ENCODE results near the gene COL17A1.

Gene COL17A1

DNA sequence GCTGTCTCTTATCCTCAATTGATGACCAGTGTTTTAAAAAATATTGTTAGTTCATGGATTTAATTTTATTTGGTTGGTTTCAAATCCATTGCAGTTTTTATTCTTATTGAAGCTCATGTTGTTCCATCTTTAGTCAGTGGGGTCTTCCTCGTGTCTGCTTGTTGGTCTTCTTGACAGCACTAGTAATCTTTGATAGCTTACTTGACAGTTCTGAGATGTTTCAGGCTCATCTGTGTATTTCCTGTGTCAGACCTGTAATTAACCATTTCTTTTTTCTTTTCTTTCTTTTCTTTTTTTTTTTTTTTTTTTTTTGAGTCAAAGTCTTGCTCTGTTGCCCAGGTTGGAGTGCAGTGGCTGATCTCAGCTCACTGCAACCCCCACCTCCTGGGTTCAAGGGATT is 90.5 kb downstream of the COL17A1 start:
- H3K27ac ChIP-seq, result no peak overlapping the region
- TF ChIP-seq, protein P1, sequence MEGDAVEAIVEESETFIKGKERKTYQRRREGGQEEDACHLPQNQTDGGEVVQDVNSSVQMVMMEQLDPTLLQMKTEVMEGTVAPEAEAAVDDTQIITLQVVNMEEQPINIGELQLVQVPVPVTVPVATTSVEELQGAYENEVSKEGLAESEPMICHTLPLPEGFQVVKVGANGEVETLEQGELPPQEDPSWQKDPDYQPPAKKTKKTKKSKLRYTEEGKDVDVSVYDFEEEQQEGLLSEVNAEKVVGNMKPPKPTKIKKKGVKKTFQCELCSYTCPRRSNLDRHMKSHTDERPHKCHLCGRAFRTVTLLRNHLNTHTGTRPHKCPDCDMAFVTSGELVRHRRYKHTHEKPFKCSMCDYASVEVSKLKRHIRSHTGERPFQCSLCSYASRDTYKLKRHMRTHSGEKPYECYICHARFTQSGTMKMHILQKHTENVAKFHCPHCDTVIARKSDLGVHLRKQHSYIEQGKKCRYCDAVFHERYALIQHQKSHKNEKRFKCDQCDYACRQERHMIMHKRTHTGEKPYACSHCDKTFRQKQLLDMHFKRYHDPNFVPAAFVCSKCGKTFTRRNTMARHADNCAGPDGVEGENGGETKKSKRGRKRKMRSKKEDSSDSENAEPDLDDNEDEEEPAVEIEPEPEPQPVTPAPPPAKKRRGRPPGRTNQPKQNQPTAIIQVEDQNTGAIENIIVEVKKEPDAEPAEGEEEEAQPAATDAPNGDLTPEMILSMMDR (conservative IDR thresholded peaks at IDR 0.05), result no peak
- TF ChIP-seq ZFX (IDR thresholded peaks at IDR 0.05), result no peak

DNA sequence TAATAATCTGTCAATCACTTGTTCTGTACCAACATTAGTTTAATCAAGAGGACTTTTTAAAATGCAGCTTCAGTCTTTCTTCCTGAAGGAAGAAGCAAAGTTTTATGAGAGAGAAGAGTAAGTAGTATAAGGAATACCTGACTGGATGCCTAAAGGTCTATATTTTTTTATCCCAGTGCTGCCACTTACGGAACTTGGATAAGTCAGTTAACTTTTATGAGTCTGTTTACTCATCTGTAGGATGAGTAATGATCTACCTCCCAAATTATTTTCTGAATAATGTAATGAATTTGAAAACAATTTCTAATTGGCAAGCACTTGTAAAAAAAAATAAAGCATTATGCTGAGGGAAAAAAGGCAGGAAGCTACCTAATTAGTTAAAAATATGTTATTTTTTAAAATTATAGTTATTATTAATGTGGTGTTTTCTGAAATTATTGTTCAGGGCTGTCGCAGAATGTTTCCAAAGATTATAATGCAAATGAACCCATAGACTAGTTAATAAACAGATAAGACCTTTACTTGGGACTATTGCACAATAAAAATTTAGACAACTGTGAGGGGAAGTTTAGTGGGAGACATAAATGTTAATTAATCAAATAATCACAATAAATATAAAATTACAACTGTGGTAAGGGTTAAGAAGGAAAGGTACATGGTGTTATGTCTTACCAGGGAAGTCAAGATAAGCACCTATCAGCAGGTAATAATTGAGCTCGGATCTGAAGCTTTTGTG is 94.1 kb downstream of the COL17A1 start:
- H3K27ac ChIP-seq, result no peak overlapping the region

DNA sequence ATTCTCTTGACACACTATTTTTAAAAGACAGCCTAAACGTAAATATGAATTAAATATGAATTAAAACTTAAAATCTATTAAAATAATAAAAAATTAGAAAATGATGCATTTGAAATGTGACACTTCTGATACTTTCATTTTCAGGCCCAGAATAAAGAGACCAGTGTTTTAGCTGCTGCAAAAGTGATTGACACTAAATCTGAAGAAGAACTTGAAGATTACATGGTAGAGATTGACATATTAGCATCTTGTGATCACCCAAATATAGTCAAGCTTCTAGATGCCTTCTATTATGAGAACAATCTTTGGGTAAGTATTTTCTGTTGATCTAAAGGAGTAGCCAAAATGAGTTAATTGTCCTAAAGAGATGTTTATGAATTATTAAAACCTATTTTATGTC is 95.1 kb downstream of the COL17A1 start:
- H3K27ac ChIP-seq, result no peak overlapping the region
- TF ChIP-seq, protein P1 (conservative IDR thresholded peaks at IDR 0.05), result no peak
- no peak for TF ChIP-seq ZFX (IDR thresholded peaks at IDR 0.05)

More for the DNA sequence above, 94.1 kb downstream of the COL17A1 start:
- TF ChIP-seq, protein P1 (conservative IDR thresholded peaks at IDR 0.05), result no peak
- no peak for TF ChIP-seq ZFX (IDR thresholded peaks at IDR 0.05)

DNA sequence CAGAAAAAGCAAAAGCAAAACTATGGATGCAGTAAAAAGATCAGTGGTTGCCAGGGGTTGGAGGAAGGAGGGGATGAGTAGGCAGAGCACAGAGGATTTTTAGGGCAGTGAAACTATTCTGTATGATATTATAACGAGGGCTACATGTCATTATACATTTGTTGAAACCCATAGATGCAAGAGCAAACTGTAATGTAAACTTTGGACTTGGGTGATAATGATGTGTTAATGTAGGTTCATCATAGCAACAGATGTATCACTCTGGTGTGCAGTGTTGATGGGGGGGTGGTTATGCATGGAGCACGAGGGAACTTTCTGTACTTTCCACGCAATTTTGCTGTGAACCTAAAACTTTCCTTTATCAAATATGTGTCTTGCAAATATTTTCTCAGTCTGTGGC is 95.6 kb downstream of the COL17A1 start:
- TF ChIP-seq, protein P1 (conservative IDR thresholded peaks at IDR 0.05), result no peak
- TF ChIP-seq ZFX (IDR thresholded peaks at IDR 0.05), result no peak
- no peak overlapping the region for H3K27ac ChIP-seq

DNA sequence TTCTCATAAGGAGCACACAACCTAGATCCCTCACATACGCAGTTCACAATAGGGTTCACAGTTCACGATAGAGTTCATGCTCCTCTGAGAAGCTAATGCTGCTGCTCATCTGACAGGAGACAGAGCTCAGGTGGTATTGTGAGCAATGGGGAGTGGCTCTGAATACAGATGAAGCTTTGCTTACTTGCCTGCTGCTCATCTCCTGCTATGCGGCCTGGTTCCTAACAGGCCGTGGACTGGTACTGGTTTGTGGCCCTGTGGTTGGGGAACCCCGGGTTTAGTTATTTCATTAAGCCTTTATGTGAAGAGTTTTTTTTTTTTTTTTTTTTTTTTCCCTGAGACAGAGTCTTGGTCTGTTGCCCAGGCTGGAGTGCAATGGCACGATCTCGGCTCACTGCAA is 99.3 kb downstream of the COL17A1 start:
- TF ChIP-seq ZFX (IDR thresholded peaks at IDR 0.05), result no peak
- TF ChIP-seq, protein P1 (conservative IDR thresholded peaks at IDR 0.05), result no peak
- no peak overlapping the region for H3K27ac ChIP-seq

DNA sequence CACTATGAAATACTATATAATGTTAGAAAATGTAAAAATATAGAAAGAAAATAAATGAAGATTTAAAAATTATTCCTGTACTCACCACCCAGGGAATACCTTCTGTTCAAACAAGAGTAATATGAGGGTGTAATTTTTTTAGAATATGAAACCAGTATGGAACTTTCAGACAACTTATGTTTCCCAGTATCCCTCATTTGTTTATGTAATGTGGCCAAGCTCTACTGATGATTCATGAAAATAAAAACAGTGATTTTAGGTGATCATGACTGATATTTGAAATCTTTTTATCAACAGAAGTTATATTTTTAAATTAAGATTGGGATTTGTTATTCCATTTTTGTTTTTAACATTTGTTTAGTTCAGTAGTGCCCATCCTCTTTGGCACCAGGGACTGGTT is 100.0 kb downstream of the COL17A1 start:
- TF ChIP-seq, protein P1 (conservative IDR thresholded peaks at IDR 0.05), result no peak
- no peak for TF ChIP-seq ZFX (IDR thresholded peaks at IDR 0.05)
- no peak overlapping the region for H3K27ac ChIP-seq

DNA sequence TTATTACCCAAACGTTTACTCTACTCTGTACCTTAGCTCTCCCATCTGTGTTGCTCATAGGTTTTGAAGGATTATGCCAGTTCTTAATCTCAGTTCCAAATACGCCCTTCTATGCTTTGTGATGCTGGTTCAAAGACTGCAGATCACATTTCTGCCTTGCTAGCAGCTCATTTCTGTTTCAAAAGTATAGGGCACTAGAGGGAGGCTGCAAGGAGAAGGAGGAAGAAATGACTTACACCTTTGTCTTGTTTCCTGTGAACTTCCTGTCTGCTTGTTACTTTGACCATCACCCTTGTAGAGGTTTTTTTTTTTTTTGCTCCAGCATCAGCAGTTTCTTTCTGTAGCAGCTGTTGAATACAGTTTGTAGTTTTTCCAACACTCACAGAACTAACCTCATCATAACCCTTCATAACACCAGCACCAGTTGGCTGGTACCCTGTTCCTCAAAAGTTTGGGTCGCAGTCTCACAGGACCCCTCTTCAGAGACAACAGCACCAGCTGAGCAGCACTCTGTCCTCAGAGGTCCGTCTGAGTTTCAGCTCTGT is 102.2 kb downstream of the COL17A1 start:
- no peak for TF ChIP-seq ZFX (IDR thresholded peaks at IDR 0.05)
- TF ChIP-seq, protein P1 (conservative IDR thresholded peaks at IDR 0.05), result no peak
- H3K27ac ChIP-seq, result no peak overlapping the region
